T-helper 17 cell (primary cell): ENCODE results near the gene CMPK2. TPM values are rescaled to one million over a fixed set of nuclear protein-coding genes. Genes with fewer than 3 reads are reported as not detected.
A peak's percentile ranks its signal among the peaks of the same experiment; 100 is the strongest.
"Not testable (repeated sequence)": the region's sequence is repeated elsewhere in the genome, so short reads cannot be mapped to it uniquely, and the experiment has no call there.

Experiments
- ATAC-seq: fragments of 150-1000 bp; cut with Tn5 transposase; 2 replicates; pipeline ENCODE4 v1.10.0; 2021; ENCODE audit warnings: mild to moderate bottlenecking, moderate library complexity
- DNase-seq, 3 donors: peaks; one replicate each; pipeline versions ENCODE4 v3.0.0 to v3.0.0-alpha.2; 2020 to 2021
- H3K9me3 ChIP-seq: one replicate; pipeline ENCODE4 v1.7.0; 2013; ENCODE audit warnings: low read length, mild to moderate bottlenecking; ENCODE audit not compliant: control insufficient read depth, poor library complexity, severe bottlenecking
- H3K27ac Mint-ChIP-seq: one replicate; pipeline ENCODE4 v1.8.0; 2022; ENCODE audit warnings: mild to moderate bottlenecking, moderate library complexity, mixed read lengths
- H3K27me3 Mint-ChIP-seq: one replicate; pipeline ENCODE4 v1.8.0; 2022; ENCODE audit warnings: mixed read lengths
- H3K36me3 Mint-ChIP-seq: one replicate; pipeline ENCODE4 v1.8.0; 2022; ENCODE audit warnings: low read depth, mixed read lengths
- H3K4me1 Mint-ChIP-seq: one replicate; pipeline ENCODE4 v1.8.0; 2022; ENCODE audit warnings: mild to moderate bottlenecking, mixed read lengths
- H3K4me3 Mint-ChIP-seq: one replicate; pipeline ENCODE4 v1.8.0; 2022; ENCODE audit warnings: mild to moderate bottlenecking, moderate library complexity, mixed read lengths
- total RNA-seq, 4 donors: library from RNA in 2 of 4; stranded (reverse) in 2 of 4; gene quantifications; one replicate each; pipeline ENCODE4 v1.2.3 and lab custom pipeline; 2022 to 2026

The CMPK2 gene
- total RNA-seq, 2 donors from 2014 or later, result 5.3 to 5.9 TPM

- no peak overlapping the region for H3K27ac Mint-ChIP-seq
- H3K4me3 Mint-ChIP-seq, result no peak overlapping the region
- no peak for ATAC-seq
- no peaks in the 10 kb centered on the region for H3K9me3 ChIP-seq
- peaks cover 18% of the 10 kb centered on the region for H3K4me1 Mint-ChIP-seq
- H3K27me3 Mint-ChIP-seq, result no peaks in the 10 kb centered on the region
- DNase-seq, result no peak
- peaks cover 5% of the 10 kb centered on the region for H3K36me3 Mint-ChIP-seq
Observed at GRCh38 chr2:6874032-6874431, 8.3 kb upstream of the CMPK2 start.

- H3K27me3 Mint-ChIP-seq, result no peaks in the 10 kb centered on the region
- H3K4me1 Mint-ChIP-seq, result peaks cover 6% of the 10 kb centered on the region
- no peaks in the 10 kb centered on the region for H3K9me3 ChIP-seq
- no peak overlapping the region for H3K4me3 Mint-ChIP-seq
- DNase-seq (no peak), ATAC-seq (no peak)
- H3K27ac Mint-ChIP-seq, result no peak overlapping the region
- peaks cover 5% of the 10 kb centered on the region for H3K36me3 Mint-ChIP-seq
Observed at GRCh38 chr2:6872394-6872793, 6.7 kb upstream of the CMPK2 start.

DNA sequence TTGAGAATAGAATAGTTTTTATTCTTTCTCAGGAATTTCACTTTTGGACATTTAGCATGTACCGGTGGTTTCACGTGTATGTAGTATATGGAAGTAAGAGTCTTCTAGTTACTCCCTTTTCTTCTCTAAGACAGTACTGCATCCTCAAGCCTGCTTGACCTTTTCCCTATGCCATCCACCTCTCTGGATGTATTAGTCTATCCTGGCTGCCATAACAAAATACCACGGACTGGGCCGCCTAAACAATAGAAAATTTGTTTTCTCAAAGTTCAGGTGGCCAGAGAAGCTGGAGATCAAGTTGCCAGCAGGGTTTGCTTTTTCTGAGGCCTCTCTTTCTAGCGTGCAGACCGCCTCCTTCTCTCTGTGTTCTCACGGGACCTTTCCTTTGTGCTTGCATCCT is 1.3 kb upstream of the CMPK2 start:
- no peaks in the 10 kb centered on the region for H3K27me3 Mint-ChIP-seq
- DNase-seq, result no peak
- H3K27ac Mint-ChIP-seq, result peak overlapping the region; percentile 96
- peaks cover 9% of the 10 kb centered on the region for H3K4me1 Mint-ChIP-seq
- peak overlapping the region; percentile 33 for H3K4me3 Mint-ChIP-seq
- H3K36me3 Mint-ChIP-seq, result peaks cover 9% of the 10 kb centered on the region
- no peak for ATAC-seq
- H3K9me3 ChIP-seq, result no peaks in the 10 kb centered on the region

DNA sequence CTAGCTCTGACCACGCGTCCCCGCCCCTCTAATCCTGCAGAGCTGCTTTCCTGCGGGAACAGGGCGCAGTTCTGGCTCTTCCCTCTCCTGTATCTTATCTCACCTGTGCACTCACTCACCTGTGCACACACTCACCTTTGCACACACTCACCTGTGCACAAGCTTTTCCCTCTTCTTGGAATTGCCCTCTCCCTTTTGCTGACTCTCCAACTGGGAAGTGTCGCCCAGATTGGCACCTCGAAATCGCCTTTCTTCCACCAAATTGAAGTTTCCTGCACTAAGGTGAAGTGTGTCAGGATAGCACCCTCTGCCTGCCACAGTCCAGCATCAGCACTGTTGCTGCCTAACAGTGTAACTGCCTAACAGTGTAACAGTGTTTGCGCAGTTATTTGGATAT is 566 bp upstream of the CMPK2 start:
- peaks cover 9% of the 10 kb centered on the region for H3K4me1 Mint-ChIP-seq
- peak overlapping the region; percentile 100 for H3K4me3 Mint-ChIP-seq
- H3K9me3 ChIP-seq, result no peaks in the 10 kb centered on the region
- peaks cover 13% of the 10 kb centered on the region for H3K36me3 Mint-ChIP-seq
- peak in 1 of 3 donors; percentile 15 for DNase-seq
- peak; percentile 57 for ATAC-seq
- no peaks in the 10 kb centered on the region for H3K27me3 Mint-ChIP-seq
- peak overlapping the region; percentile 96 for H3K27ac Mint-ChIP-seq

- ATAC-seq (no peak), DNase-seq (peak in 1 of 3 donors; percentile 13)
- Mint-ChIP-seq H3K4me3 (peak overlapping the region; percentile 71), H3K4me1 (peaks cover 9% of the 10 kb centered on the region), H3K27ac (no peak overlapping the region), H3K36me3 (peaks cover 11% of the 10 kb centered on the region), H3K27me3 (no peaks in the 10 kb centered on the region)
- no peaks in the 10 kb centered on the region for H3K9me3 ChIP-seq
Observed at GRCh38 chr2:6864923-6865345, 773 bp downstream of the CMPK2 start.

DNA sequence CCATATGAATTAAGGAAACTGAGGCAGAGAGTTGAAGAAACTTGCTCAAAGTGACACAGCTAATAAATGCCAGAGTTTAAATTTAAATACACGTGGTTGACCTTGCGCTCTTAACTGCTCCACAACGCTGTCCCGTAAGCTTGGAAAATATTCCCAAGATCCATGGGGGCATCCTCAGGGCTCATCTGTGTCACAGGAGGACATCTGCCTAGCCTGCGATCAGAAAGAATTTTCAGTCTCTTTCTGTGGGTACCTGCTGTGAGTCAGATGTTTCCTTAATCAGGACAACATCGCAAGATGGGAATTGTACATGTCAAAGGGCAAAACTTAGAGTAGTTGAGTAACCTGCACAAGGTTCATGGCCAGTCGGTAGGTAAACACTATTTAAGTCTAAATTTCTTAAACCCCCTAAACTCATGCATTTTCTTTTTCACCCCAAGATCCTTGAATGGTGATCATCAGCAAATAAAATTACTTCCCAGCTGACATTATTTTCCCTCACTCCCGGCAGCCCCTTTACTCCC is 1.4 kb downstream of the CMPK2 start:
- Mint-ChIP-seq H3K36me3 (peaks cover 11% of the 10 kb centered on the region), H3K27me3 (no peaks in the 10 kb centered on the region)
- no peak for ATAC-seq

DNA sequence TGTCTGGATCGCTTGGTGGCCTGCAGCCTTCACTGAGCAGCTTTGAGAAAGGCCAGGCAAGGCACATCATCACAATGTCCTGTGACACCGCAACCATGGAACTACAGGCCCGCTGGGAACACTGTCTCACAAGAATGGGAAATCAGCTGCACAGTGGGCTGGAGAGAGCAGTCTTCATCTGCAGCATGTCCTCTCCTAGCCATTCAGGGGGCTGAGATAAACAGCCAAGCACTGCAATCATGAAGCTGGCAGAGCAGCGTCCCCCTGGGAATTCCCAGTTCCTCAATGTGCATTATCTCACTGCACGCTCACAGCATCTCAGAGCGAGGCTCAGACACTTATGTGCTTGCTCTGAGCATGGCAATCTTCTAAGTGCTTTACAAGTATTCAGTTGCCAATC is 1.9 kb downstream of the CMPK2 start:
- Mint-ChIP-seq H3K4me3 (no peak overlapping the region), H3K27me3 (no peaks in the 10 kb centered on the region), H3K27ac (no peak overlapping the region), H3K4me1 (peaks cover 9% of the 10 kb centered on the region), H3K36me3 (peaks cover 13% of the 10 kb centered on the region)
- peaks cover 1% of the 10 kb centered on the region for H3K9me3 ChIP-seq
- ATAC-seq (no peak), DNase-seq (no peak)

More for the DNA sequence above, 1.4 kb downstream of the CMPK2 start:
- H3K9me3 ChIP-seq, result no peaks in the 10 kb centered on the region
- Mint-ChIP-seq H3K4me1 (peaks cover 9% of the 10 kb centered on the region), H3K27ac (no peak overlapping the region), H3K4me3 (peak overlapping the region; percentile 71)
- DNase-seq, result no peak

DNA sequence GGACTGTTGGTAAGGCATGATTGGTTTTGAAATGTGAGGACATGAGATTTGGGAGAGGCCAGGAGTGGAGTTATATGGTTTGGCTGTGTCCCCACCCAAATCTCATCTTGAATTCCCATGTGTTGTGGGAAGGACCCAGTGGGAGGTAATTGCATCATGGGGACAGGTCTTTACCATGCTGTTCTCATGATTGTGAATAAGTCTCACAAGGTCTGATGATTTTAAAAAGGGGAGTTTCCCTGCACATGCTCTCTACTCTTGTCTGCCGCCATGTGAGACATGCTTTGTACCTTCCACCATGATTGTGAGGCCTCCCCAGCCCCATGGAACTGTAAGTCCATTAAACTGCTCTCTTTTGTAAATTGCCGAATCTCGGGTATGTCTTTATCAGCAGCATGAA is 5.4 kb downstream of the CMPK2 start:
- peaks cover 2% of the 10 kb centered on the region for H3K9me3 ChIP-seq
- ATAC-seq (no peak), DNase-seq (no peak)
- Mint-ChIP-seq H3K36me3 (peaks cover 13% of the 10 kb centered on the region), H3K4me1 (peaks cover 5% of the 10 kb centered on the region), H3K27me3 (no peaks in the 10 kb centered on the region), H3K27ac (no peak overlapping the region), H3K4me3 (no peak overlapping the region)

GRCh38 chr2:6858466-6859027 is 7.2 kb downstream of the CMPK2 start:
- peaks cover 15% of the 10 kb centered on the region for H3K36me3 Mint-ChIP-seq
- H3K27ac Mint-ChIP-seq, result not testable (repeated sequence)

GRCh38 chr2:6856548-6856920 is 9.2 kb downstream of the CMPK2 start:
- DNase-seq, result no peak
- peaks cover 11% of the 10 kb centered on the region for H3K36me3 Mint-ChIP-seq
- H3K27ac Mint-ChIP-seq, result no peak overlapping the region
- no peak overlapping the region for H3K4me3 Mint-ChIP-seq
- H3K27me3 Mint-ChIP-seq, result no peaks in the 10 kb centered on the region
- peaks cover 2% of the 10 kb centered on the region for H3K9me3 ChIP-seq
- H3K4me1 Mint-ChIP-seq, result peaks cover 4% of the 10 kb centered on the region
- no peak for ATAC-seq

More at GRCh38 chr2:6858466-6859027, 7.2 kb downstream of the CMPK2 start:
- not testable (repeated sequence) for H3K9me3 ChIP-seq, DNase-seq, ATAC-seq, H3K4me3 Mint-ChIP-seq, H3K4me1 Mint-ChIP-seq, H3K27me3 Mint-ChIP-seq

GRCh38 chr2:6855860-6856547 is 9.7 kb downstream of the CMPK2 start:
- DNase-seq, result no peak
- peaks cover 2% of the 10 kb centered on the region for H3K9me3 ChIP-seq
- ATAC-seq, result no peak
- Mint-ChIP-seq H3K27me3 (no peaks in the 10 kb centered on the region), H3K36me3 (peaks cover 10% of the 10 kb centered on the region), H3K4me3 (no peak overlapping the region), H3K4me1 (peaks cover 4% of the 10 kb centered on the region), H3K27ac (no peak overlapping the region)

- H3K27me3 Mint-ChIP-seq, result no peaks in the 10 kb centered on the region
- ATAC-seq (no peak), DNase-seq (no peak)
- no peak overlapping the region for H3K27ac Mint-ChIP-seq
- H3K9me3 ChIP-seq, result peaks cover 2% of the 10 kb centered on the region
- H3K4me1 Mint-ChIP-seq, result peaks cover 4% of the 10 kb centered on the region
- peaks cover 10% of the 10 kb centered on the region for H3K36me3 Mint-ChIP-seq
- no peak overlapping the region for H3K4me3 Mint-ChIP-seq
Observed at GRCh38 chr2:6854416-6854815, 11.3 kb downstream of the CMPK2 start.

DNA sequence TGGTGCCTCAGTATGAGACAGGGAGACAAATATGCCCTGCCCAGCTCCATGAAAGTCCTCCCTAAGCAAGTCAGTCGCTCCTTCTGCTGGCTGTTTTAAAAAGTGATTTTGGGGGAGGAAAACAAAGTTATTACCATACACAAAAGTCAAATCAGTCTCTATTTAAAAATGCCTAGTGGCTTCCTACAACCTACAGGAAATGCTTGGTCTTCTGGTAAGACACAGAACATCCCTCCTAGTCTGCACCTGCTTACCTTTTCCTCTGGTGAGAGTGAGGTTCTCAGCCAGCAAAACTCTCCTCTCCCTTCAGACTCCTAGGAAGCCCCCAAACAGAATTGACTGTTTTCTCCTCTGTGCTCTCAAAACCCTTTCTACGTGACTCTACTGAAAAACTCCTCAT is 13.5 kb downstream of the CMPK2 start:
- Mint-ChIP-seq H3K36me3 (peaks cover 8% of the 10 kb centered on the region), H3K27ac (no peak overlapping the region), H3K27me3 (no peaks in the 10 kb centered on the region), H3K4me1 (peaks cover 4% of the 10 kb centered on the region), H3K4me3 (no peak overlapping the region)
- ATAC-seq (no peak), DNase-seq (no peak)
- no peaks in the 10 kb centered on the region for H3K9me3 ChIP-seq
